GM19455 (cell line): Measurements from ENCODE around the gene PEX14.
A peak's percentile ranks its signal among the peaks of the same experiment; 100 is the strongest.
"Not testable (repeated sequence)": the region's sequence is repeated elsewhere in the genome, so short reads cannot be mapped to it uniquely, and the experiment has no call there.

Experiments used
- ATAC-seq: cut with Tn5 transposase; IDR thresholded peaks from one replicate; pipeline ENCODE4 v1.9.1; 2021; ENCODE audit not compliant: unreplicated experiment

The PEX14 gene

GRCh38 chr1:10494418-10494753 is 19.6 kb downstream of the PEX14 start:
- ATAC-seq = no peak

DNA sequence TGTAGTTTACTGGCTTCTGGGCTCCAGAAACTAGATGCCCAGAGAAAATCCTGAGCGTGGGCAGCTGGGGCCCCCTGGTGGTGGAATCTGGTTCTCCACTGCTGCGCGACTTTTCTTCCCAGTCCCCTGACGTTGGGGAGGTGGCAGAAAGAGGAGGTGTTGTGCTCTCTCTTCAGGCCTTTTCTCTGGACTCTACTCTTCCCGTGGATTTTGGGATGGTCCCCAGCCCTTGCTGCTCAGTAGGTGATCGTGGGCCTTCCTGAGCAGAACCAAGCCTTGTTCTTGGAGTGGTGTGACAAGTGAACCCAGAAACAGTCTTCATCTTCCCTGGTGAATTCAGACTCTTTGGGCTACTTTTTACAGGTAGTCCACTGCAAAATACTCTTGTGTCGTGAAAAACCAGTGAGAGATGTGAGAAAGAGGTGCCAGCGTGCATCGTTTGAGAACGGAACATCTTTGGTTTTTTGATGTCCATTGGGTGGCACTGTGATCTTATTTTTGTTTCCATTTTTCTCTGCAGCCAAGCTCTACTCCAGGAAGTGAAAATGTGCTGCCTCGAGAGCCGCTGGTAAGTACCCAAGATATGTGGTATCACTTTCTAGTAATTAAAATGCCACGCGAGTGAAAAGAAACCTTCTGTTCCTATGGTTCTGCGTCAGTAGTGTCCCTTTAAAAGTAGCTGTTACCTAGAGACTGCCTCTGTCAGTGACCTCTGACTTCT is 20.2 kb downstream of the PEX14 start:
- ATAC-seq = peak; percentile 70

- ATAC-seq = no peak
Measured at GRCh38 chr1:10495475-10495817, 20.7 kb downstream of the PEX14 start.

GRCh38 chr1:10495952-10496351 is 21.2 kb downstream of the PEX14 start:
- ATAC-seq = no peak

- no peak for ATAC-seq
Measured at GRCh38 chr1:10497109-10497508, 22.4 kb downstream of the PEX14 start.

DNA sequence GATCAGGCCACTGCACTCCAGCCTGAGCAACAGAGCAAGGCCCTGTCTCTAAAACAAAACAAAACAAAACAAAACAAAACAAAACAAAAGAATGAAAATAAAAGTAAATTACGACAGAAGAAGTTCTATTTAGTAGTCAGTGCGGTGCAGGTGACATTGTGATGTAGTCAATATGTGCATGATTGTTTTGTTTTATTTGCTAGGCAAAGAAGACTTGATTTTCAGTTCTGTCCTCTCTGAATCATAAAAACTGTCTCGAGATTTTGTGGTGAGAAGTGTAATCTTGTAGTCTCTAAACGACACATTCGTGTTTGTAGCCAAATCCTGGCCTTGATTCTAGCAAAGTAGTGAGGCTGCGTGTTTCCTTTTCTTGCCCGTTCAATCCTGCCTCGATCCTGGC is 23.5 kb downstream of the PEX14 start:
- no peak for ATAC-seq

DNA sequence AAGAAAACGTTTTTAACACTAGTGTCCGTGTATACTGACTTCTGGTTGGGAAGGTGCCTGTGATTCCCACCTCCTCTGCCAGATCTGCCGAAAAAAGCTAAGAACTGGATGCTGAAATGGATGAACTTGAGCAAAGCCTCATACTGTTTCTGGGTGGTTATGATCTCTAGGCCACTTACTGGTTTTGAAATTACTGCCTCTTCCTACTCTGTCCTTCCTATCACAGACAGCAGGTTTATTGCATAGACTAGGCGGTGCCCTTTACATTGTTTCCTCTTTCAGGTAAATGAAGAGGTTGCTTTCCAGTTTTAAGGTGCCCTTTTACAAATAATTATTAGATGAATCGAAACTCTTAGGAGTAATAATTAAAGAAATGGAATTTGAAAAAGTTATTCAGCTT is 27.5 kb downstream of the PEX14 start:
- no peak for ATAC-seq

DNA sequence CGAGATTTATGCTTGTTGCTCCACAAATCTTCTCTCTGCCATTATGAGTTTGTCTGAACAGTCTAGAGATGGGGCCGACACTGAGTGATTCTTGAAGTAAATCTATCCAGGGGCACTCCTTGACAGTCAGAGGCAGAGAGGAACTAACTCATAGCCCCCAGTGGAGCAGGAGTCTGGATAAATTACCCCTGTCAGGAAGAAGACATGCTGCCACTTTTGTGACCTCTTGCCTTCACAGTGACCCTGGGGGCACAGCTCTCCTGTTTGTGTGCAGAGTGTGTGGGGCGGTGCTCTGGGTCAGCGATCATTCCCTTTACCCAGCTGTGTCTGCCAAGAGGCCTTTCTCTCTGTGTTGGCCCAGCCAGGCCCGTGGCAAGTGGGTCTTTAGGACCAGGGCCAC is 29.5 kb downstream of the PEX14 start:
- ATAC-seq = no peak

DNA sequence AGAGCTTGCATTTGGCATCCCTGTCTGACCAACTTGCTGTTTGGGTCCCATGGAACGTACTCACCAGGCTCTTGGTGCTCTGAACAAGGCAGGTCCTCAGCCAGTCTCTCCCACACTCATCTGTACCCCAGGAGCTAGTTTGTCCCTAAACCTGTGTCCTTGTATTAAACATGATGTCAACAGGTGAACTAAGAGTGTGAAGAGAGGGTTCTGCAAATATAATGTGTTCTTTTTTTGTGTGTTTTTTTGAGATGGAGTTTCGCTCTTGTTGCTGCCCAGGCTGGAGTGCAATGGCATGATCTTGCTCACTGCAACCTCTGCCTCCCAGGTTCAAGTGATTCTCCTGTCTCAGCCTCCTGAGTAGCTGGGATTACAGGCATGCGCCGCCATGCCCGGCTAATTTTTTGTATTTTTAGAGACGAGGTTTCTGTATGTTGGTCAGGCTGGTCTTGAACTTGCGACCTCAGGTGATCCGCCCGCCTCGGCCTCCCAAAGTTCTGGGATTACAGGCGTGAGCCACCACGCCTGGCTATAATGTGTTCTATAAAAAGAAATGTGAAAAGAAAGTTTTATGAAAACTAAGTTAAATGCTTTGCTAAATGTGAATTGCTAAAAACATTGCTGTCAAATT is 31.4 kb downstream of the PEX14 start:
- not testable (repeated sequence) for ATAC-seq

GRCh38 chr1:10506677-10507047 is 31.9 kb downstream of the PEX14 start:
- no peak for ATAC-seq

- ATAC-seq = no peak
Measured at GRCh38 chr1:10507111-10507879, 32.5 kb downstream of the PEX14 start.

DNA sequence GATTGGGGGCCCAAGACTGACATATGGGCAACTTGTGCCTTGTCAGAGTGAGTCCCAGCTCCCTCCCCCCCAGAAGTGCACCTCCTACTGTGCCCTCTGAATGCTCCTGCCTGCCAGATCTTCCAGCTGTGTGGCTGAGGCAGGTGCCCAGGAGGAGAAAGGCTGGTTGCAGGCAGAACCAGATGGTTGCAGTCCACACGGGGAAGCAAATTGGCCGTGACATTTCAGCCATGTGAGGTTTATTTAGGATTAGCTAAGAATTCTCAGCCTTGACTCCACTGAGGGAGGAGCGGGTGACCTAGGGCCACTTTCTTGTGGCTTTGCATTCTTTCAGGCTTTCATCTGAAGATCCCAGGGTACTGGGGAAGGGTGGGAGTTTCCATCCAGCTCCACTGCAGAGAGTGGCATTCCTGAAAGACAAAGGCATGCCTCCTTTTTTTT is 33.8 kb downstream of the PEX14 start:
- no peak for ATAC-seq

DNA sequence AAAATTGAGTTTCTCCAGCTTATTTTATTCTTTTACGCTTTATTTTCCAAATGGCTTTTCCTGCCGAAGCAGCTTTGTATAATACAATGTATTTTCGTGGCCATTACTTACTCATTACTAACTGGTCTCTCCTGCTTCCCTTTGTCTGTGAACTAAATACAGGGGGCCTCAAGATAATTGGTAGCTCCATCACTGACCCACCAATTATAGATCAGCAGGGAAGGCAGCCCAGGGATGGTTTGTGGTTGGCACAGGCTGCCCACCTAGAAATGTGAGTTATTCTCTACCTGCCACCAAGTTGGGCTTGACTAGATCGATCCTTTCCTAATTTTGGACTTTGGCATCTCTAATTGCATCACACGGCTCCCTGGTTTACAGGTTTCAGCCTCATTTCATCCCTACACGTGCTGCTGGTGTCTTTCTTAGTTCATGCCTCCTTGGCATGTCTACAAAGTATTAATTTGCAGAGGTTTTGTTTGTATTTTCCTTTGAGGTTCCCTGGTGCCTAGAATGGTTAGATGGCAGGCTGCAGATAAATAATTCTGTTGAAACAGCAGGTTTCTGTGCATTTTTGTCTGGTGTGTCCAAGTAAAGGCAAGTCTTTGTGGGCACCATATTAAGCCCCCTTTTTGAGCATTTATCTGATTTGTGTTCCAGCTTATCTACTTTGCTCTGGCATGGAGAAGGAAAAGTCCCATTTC is 35.2 kb downstream of the PEX14 start:
- no peak for ATAC-seq

DNA sequence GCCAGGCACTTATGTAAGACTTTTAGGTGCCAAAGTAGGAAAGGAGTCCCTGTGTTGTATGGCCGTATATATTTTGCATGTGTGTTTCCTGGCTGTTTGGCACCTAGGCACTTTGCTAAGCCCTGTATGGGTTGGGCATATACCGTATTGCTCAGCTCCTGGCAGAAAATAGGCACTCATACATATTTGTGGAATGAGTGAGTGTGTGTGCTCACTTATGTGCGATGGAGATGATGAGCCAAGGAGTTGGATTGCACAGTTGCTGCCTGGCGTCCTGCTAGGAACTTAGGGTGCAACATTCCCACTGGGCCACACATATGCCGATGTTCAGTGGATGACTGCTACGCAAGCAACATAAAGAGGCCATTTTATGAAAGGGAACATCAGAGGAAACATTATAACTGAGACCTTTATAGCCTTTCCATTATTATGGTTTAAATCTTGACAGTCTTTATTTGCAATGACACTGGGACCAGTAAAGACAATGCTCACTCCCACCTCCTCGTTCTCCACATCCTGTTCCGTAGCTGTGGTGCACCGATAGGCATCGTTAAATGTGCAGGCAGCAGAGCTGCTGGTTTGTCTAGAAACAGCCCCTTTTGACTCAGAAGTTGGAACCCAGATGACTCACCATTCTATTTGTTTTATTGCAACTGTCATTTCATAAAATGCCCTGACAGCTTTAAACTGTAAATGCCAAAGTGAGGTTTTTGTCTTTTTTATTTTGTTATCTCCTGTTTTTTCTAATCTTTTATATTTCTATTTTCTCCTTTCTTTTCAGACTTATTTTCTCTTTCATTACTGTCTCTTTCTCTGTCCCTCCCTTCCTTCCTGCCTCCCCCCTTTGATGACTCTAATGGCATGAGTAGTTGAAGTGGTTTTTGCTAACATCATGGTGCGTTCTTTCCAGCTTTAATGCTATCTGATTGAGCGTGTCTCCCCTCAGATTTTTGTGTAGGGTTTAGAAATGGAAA is 36.1 kb downstream of the PEX14 start:
- peak; percentile 78 for ATAC-seq

- ATAC-seq = no peak
Measured at GRCh38 chr1:10511494-10511885, 36.7 kb downstream of the PEX14 start.

DNA sequence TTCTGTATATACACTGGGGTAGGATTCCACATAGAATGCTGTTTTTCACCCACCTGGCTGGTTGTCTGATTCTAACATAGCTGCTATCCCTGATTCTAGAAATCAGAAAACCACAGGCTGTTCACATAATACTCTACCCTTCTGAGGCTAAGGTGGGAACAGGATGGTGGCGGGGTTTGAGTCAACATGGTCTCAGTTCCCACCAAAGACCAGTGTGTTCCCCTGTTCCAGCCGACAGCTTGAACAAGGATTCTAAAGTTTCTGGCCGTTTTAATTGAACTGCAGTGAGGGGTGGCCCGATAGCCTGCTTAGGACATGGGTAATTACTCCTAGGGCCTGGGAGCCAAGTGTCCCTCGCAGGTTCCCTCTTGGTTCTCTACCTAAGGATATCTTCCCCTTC is 38.4 kb downstream of the PEX14 start:
- no peak for ATAC-seq

DNA sequence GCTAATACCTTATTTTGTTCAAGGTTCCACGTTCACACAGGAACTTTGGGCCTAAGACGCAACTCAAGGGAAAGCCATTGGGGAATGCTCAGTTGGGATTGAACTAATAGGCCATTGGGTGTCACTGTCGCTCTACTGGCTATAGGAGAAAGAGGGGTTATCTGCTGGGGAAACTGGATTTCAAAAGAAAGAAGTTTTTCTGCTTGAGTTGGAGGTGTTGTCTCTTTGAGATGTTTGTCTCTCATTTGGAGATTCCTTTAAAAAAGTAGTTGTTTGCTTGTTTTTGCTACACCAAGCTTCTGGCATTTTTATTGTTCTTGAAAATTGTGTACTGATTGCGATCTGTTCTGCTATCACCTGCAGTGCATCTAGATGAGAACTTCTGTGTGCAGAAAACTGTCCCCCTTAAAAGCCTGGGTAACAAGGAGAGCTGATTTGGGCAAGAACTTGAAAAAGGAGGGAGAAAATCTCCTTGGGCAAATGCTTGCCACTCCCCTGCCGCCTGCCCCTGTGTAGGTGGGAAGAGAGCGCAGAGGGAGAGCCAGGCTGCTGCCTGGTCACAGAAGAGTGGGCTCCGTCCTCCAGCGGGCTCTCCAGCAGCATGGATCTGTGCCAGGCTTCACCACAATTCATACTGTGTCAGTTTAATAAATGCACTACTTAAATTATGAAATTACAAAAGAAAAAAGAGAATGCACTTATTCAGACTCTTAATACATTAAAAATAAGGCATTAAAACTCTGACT is 39.9 kb downstream of the PEX14 start:
- ATAC-seq = no peak

GRCh38 chr1:10515301-10515975 is 40.7 kb downstream of the PEX14 start:
- ATAC-seq = no peak

DNA sequence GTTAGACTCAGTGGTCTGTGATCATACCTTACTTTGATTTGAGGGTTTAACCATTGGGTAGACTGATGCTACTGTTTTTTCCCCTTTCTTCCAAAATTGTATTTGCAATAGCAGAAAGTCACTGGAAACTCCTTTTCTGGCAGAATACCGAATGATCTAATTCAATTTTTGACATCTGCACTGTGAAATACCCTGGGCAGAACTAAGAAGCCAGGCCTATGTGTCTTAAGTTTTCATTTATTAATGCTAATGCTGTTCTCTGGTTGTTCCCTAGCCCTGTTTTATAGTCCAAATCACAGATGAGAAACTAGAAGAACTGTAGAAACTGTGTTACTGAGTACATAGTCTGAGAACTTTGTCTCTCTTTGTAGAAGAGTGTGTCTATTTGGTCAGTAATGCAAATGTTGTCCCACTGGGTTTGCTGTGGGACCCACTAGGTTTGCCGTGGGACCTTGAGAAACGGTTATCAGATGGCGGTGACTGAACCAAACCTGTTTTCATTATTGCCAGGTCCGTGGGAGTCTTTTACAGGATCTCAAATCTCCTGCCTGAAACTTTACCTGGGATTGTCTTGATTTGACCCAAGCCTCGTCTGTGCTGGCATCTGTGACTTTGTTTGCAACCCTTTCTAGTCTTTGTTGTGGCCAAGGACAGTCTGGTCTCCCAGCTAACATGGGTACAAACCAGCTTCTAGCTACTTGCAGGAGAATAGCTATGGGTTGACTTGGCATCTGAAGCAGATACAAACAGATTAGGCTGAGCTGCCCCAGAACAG is 41.4 kb downstream of the PEX14 start:
- no peak for ATAC-seq
